K562 (cell line): Measurements from ENCODE around the gene PLCB1. TPM values are rescaled to one million over a fixed set of nuclear protein-coding genes. Genes with fewer than 3 reads are reported as not detected.

Experiments used
- ATAC-seq: fragments of 200-7000 bp; cut with Tn5 transposase; 3 replicates; pipeline ENCODE4 v1.9.1; 2020; ENCODE audit warnings: moderate library complexity
- BruUV-seq: library from RNA; stranded (reverse); fragments of 400-500 nt; replicated peaks from 2 replicates; lab custom pipeline; 2021; lab: Mats Ljungman, UMichigan
- CTCF ChIA-PET: fragments of 300-600 bp; formaldehyde crosslinking; extraction: SDS; loops from one replicate; lab custom pipeline; 2021; ENCODE audit warnings: low intra/inter-chr PET ratio; lab: Yijun Ruan, JAX
- POLR2A ChIA-PET: fragments of 300-600, 350-650 bp; sonication (Branson Sonifier 250); formaldehyde crosslinking; extraction: SDS; loops from one replicate; lab custom pipeline; 2021; ENCODE audit warnings: antibody characterized with exemption, inconsistent platforms; lab: Yijun Ruan, JAX
- DNase-seq, 4 experiments: peaks; one replicate each; pipeline versions ENCODE4 v3.0.0 to v3.0.0-alpha.2; 2011 to 2018; ENCODE audit warnings: low spot score in 3 of 4, mixed read lengths in 3 of 4; ENCODE audit errors: extremely low read depth in 1 of 4
- FAIRE-seq: peaks from 2 replicates; lab custom pipeline; 2011; peaks lifted over from hg19 to GRCh38; lab: Jason Lieb, UNC
- H2AFZ ChIP-seq: 2 replicates; pipeline ENCODE4 v1.6.0; 2011; ENCODE audit warnings: low read depth, low read length, control low read depth, inconsistent platforms
- H3K27ac ChIP-seq: fragments of 200-600 bp; 3 replicates; pipeline ENCODE4 v1.8.0; 2011; ENCODE audit warnings: low read depth, mild to moderate bottlenecking, control low read depth, inconsistent platforms, low read length, moderate library complexity, mixed read lengths; ENCODE audit errors: extremely low read depth
- H3K27me3 ChIP-seq, 2 experiments: fragments of 300-600 bp in 1 of 2; 2 replicates in 1 of 2; 3 replicates in 1 of 2; pipeline versions ENCODE4 v1.6.0 to v1.8.0; 2011; ENCODE audit warnings: inconsistent platforms in 2 of 2, low read length in 2 of 2, mild to moderate bottlenecking in 1 of 2, mixed read lengths in 1 of 2, moderate library complexity in 1 of 2; ENCODE audit not compliant: control insufficient read depth in 2 of 2, insufficient read depth in 2 of 2
- H3K36me3 ChIP-seq: fragments of 300-600 bp; 3 replicates; pipeline ENCODE4 v1.8.0; 2011; ENCODE audit warnings: mild to moderate bottlenecking, low read length, inconsistent platforms; ENCODE audit not compliant: control insufficient read depth, insufficient read depth
- H3K4me1 ChIP-seq, 2 experiments: fragments of 200-600 bp in 1 of 2; replicated peaks in 1 of 2; 2 replicates in 1 of 2; 3 replicates in 1 of 2; pipeline versions ENCODE4 v1.5.1 to v1.8.0; 2011; ENCODE audit warnings: inconsistent platforms in 2 of 2, low read length in 2 of 2, mild to moderate bottlenecking in 1 of 2, mixed read lengths in 1 of 2, moderate library complexity in 1 of 2; ENCODE audit not compliant: control insufficient read depth in 2 of 2, insufficient read depth in 2 of 2
- H3K4me2 ChIP-seq: 2 replicates; pipeline ENCODE4 v1.6.1; 2011; ENCODE audit warnings: low read length, control low read depth, inconsistent platforms, mixed read lengths; ENCODE audit not compliant: insufficient read depth
- H3K4me3 ChIP-seq: fragments of 200-600 bp; sonication (generic), shearing (Covaris generic); 2 replicates; pipeline ENCODE4 v1.5.1; 2016; ENCODE audit warnings: control low read depth, inconsistent platforms
- H3K79me2 ChIP-seq: fragments of 200-600 bp; 3 replicates; pipeline ENCODE4 v1.8.0; 2011; ENCODE audit warnings: low read length, inconsistent platforms; ENCODE audit not compliant: control insufficient read depth, insufficient read depth
- H3K9ac ChIP-seq, 2 experiments: 2 replicates each; pipeline versions ENCODE4 v1.6.0 to v1.6.1; 2011; ENCODE audit warnings: low read depth in 2 of 2, low read length in 2 of 2, control low read depth in 1 of 2, inconsistent platforms in 1 of 2, mild to moderate bottlenecking in 1 of 2, mixed read lengths in 1 of 2; ENCODE audit not compliant: insufficient read depth in 1 of 2
- H3K9me1 ChIP-seq: one replicate; pipeline ENCODE4 v1.6.0; 2011; ENCODE audit warnings: inconsistent platforms, mild to moderate bottlenecking, low read length, moderate library complexity; ENCODE audit not compliant: control insufficient read depth, insufficient read depth
- H3K9me3 ChIP-seq: replicated peaks from 2 replicates; pipeline ENCODE4 v1.5.1; 2011; ENCODE audit warnings: low read depth, low read length, inconsistent platforms; ENCODE audit not compliant: control insufficient read depth, insufficient read depth
- H4K20me1 ChIP-seq: replicated peaks from 2 replicates; pipeline ENCODE4 v1.6.1; 2011; ENCODE audit warnings: low read length, inconsistent platforms, mixed read lengths; ENCODE audit not compliant: control insufficient read depth, insufficient read depth
- ETS1 ChIP-seq: conservative IDR thresholded peaks from 2 replicates; pipeline ENCODE4 v1.6.1; 2011; ENCODE audit warnings: low read depth, mild to moderate bottlenecking, low read length; ENCODE audit not compliant: control insufficient read depth
- HOXB6 ChIP-seq: fragments of 250-450 bp; sonication (Bioruptor Pico); IDR thresholded peaks from 2 replicates; pipeline ENCODE4 v1.5.1; 2022; ENCODE audit warnings: mild to moderate bottlenecking, borderline replicate concordance
- PURB ChIP-seq: sonication (generic); formaldehyde crosslinking; IDR thresholded peaks from 2 replicates; pipeline ENCODE4 v1.9.0; 2021; ENCODE audit warnings: low read depth, mild to moderate bottlenecking, missing genetic modification reagents
- RFX1 ChIP-seq: fragments of 450-650 bp; IDR thresholded peaks from 2 replicates; pipeline ENCODE4 v1.6.1; 2016; ENCODE audit warnings: mild to moderate bottlenecking, moderate library complexity
- RFX5 ChIP-seq: IDR thresholded peaks from 2 replicates; pipeline ENCODE4 v1.6.1; 2011; ENCODE audit warnings: low read depth, mild to moderate bottlenecking, improper control_type of control experiment, low read length
- ZBTB2 ChIP-seq: fragments of 450-650 bp; IDR thresholded peaks from 2 replicates; pipeline ENCODE4 v1.6.1; 2016; ENCODE audit warnings: antibody characterized with exemption
- ZNF212 ChIP-seq: fragments of 450-650 bp; formaldehyde crosslinking; IDR thresholded peaks from 2 replicates; pipeline ENCODE4 v1.4.0; 2020; ENCODE audit warnings: mild to moderate bottlenecking
- ZNF75A ChIP-seq: fragments of 450-650 bp; formaldehyde crosslinking; IDR thresholded peaks from 2 replicates; pipeline ENCODE4 v1.4.0; 2020; ENCODE audit warnings: mild to moderate bottlenecking
- WGBS: fragments of 100-300 bp; shearing (Covaris generic); methylation state at CpG from one replicate; pipeline ENCODE4 v1.1.6; 2016; ENCODE audit warnings: low coverage, mixed read lengths; ENCODE audit not compliant: insufficient coverage; ENCODE audit errors: missing lambda C conversion rate; 5-methylcytosine and 5-hydroxymethylcytosine counted together
- in situ Hi-C: fragments of 300-500 bp; cut with MboI; formaldehyde crosslinking; loops from 4 replicates; pipeline ENCODE4 v1.15.0; 2018; ENCODE audit warnings: inconsistent platforms, mixed read lengths
- intact Hi-C: fragments of 100-400 bp; cut with micrococcal nuclease; formaldehyde crosslinking; loops from 2 replicates; pipeline ENCODE4 v1.14.2; 2022
- polyA plus RNA-seq, 8 experiments: library from polyadenylated mRNA; depleted of rRNA in 4 of 8; stranded (reverse) in 5 of 8; unstranded in 3 of 8; fragments of >200 nt; fragmentation: Nextera tagmentation in 2 of 8; fragmentation: Illumina TruSeq in 1 of 8; extraction: Ambion mirVana in 2 of 8; extraction: Trizol in 1 of 8; gene quantifications; 2 replicates each; pipeline versions ENCODE4 v1.2.1 to v1.2.3, GENCODE V29; 2011 to 2014; ENCODE audit warnings: inconsistent platforms in 1 of 8, missing spikeins in 1 of 8
- total RNA-seq, 7 experiments: library from RNA; depleted of rRNA in 6 of 7; stranded (reverse); fragments of >200 nt in 6 of 7; fragmentation: Illumina TruSeq in 2 of 7; extraction: Trizol in 2 of 7; gene quantifications; 2 replicates each; pipeline versions ENCODE4 v1.2.1 to v1.2.3, GENCODE V29; 2011 to 2021; ENCODE audit warnings: low replicate concordance in 1 of 7

PLCB1 gene
- total and polyA plus RNA-seq, 9 of the 15 experiments (the other 6 are each of a cell fraction or from before 2014, with no cell fraction given): 0.34 to 3.1 (median 1.3) TPM

GRCh38 chr20:8242827-8243724 lies 111.0 kb downstream of the PLCB1 start:
- FAIRE-seq: no peak
- H3K4me1 ChIP-seq: no peaks in the 10 kb centered on the region
- H3K4me3 ChIP-seq: no peak overlapping the region
- H3K9ac ChIP-seq: no peak overlapping the region
- H3K9me1 ChIP-seq: no peaks in the 10 kb centered on the region
- H3K4me2 ChIP-seq: no peak overlapping the region
- no peak for ATAC-seq
- no peaks in the 10 kb centered on the region for H3K9me3 ChIP-seq
- BruUV-seq: no TSS peak
- no peaks in the 10 kb centered on the region for H3K36me3 ChIP-seq
- ChIA-PET POLR2A (interaction anchor here (0.6 kb wide), 1 partner anchor 1591 kb away, joined by 3 read pairs; no protein-coding TSS in a partner anchor), CTCF (no interaction called here)
- H3K27ac ChIP-seq: no peak overlapping the region
- no peak for DNase-seq
- in situ Hi-C loops: no loop called here
- no peaks in the 10 kb centered on the region for H3K79me2 ChIP-seq
- no peaks in the 10 kb centered on the region for H3K27me3 ChIP-seq
- no peaks in the 10 kb centered on the region for H4K20me1 ChIP-seq
- no peak overlapping the region for H2AFZ ChIP-seq
- intact Hi-C loops: no loop called here
- 2% methylated on average over 7 of the region's 7 CpGs for WGBS
- TF ChIP-seq PURB: no peak
- TF ChIP-seq ZNF75A: no peak
- no peak for TF ChIP-seq ZNF212
- TF ChIP-seq RFX5: no peak
- TF ChIP-seq RFX1: no peak
- TF ChIP-seq ETS1: no peak
- TF ChIP-seq ZBTB2: no peak
- no peak for TF ChIP-seq HOXB6 (CRISPR knock-in tag)
